ENCODE measurements around the gene NRROS.
"Not testable (repeated sequence)": the region's sequence is repeated elsewhere in the genome, so short reads cannot be mapped to it uniquely, and the experiment has no call there.

NRROS gene

DNA sequence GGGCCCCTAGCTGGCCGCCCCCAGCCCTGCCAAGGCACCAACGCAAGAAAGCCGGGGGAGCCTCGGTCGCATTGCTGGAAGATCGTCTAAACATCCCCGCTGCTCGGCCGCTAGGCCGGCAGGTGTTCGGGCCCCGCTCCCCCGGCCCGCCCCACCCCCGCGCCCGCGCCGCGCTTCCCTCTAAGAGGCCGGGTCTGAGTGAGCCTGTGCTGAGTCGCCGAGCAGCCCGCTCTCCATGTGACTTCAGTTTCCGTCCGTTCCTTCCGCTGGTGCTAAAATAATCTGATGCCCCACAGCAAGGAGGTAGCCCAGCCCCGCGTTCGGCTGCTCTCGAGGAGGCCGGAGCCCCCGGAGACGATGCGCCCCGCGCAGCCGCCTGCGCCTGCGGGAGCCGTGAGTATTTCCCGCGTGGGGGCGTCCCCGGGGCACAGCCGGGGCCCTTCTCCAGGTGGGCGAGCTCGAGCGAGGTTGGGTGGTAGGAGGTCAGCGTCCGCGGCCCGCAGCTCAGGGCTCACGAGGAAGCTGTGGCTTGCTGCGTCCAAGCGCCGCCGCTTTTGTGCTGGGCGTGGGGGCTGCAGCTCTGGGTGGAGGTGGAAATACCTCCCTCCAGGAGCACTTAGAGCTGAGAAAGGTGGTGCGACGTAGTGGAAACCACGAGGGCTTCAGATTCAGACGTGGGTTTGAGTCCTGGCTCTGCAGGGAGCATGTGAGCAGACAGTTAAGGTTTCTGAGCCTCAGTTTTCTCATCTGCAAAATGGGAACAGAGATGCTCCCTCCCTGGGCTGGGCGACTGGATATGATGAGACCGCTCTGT is at the start of gene NRROS:
Gene NRROS (plus strand): TSS at position 212 of the 814 bp plus-strand sequence. CDS start 14,846 bp downstream, outside the sequence.
- peak within 1 kb of the TSS in 1 of 3 experiments; percentile 13 for H3K27ac Mint-ChIP-seq
- TF ChIP-seq CTCF (IDR thresholded peaks at IDR 0.05; ENCODE audit: unreplicated experiment in 3 of 3) = no peak
- H3K27me3 Mint-ChIP-seq (ENCODE audit: low read depth) = peaks cover 36% of the 10 kb centered on the region

DNA sequence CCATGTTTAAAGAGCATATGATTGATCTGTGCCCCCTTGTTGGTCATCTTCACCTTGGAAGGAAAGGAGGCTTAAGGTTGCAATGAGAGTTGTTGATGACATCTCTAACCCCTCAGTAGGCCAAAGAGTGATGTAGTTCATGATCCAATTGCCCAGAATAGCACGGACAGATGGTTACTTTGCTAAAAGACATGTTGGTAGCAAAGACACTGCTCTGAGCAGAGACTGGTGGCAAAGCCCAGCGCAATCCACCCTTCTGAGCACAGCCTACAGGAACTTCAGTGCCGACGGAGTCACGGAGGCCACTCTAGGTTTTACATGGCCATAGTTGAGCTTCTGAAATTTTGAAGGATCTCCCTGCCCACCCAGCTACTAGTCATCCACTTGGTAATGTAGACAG is 49.2 kb upstream of the NRROS start:
- Mint-ChIP-seq H3K4me1 (no peaks in the 10 kb centered on the region), H3K27ac (no peak overlapping the region), H3K36me3 (ENCODE audit: low read depth) (peaks cover 12% of the 10 kb centered on the region), H3K27me3 (ENCODE audit: low read depth) (no peaks in the 10 kb centered on the region), H3K4me3 (no peak overlapping the region), H3K9me3 (no peaks in the 10 kb centered on the region)
- TF ChIP-seq CTCF (IDR thresholded peaks at IDR 0.05; ENCODE audit: unreplicated experiment in 3 of 3) = no peak

More for the DNA sequence above, at the start of gene NRROS:
- H3K9me3 Mint-ChIP-seq = no peaks in the 10 kb centered on the region
- no peaks in the 10 kb centered on the region for H3K4me1 Mint-ChIP-seq
- no peaks in the 10 kb centered on the region for H3K36me3 Mint-ChIP-seq (ENCODE audit: low read depth)
- peak within 1 kb of the TSS; percentile 76 to 82 (median 79) for H3K4me3 Mint-ChIP-seq

DNA sequence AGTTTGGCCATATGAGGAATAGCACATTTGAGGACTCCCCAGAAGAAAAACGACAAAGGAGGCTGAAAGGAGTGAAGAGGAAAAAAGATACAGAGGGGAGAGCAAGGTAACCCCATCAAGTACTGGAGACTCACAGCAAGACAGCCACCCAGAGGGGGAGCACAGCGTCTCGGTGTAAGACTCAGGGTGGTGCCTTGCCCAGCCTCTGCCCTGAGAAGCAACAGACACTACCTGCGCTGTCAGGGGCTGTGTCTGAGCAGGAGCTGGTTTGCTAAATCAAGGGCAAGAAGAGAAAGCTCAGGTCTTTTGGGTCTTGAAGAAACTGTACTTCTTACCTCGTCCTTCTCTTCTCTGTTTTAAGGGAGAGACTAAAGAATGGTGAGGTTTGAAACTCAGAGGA is 43.1 kb upstream of the NRROS start:
- no peaks in the 10 kb centered on the region for H3K27me3 Mint-ChIP-seq (ENCODE audit: low read depth)
- no peaks in the 10 kb centered on the region for H3K4me1 Mint-ChIP-seq
- no peaks in the 10 kb centered on the region for H3K36me3 Mint-ChIP-seq (ENCODE audit: low read depth)

DNA sequence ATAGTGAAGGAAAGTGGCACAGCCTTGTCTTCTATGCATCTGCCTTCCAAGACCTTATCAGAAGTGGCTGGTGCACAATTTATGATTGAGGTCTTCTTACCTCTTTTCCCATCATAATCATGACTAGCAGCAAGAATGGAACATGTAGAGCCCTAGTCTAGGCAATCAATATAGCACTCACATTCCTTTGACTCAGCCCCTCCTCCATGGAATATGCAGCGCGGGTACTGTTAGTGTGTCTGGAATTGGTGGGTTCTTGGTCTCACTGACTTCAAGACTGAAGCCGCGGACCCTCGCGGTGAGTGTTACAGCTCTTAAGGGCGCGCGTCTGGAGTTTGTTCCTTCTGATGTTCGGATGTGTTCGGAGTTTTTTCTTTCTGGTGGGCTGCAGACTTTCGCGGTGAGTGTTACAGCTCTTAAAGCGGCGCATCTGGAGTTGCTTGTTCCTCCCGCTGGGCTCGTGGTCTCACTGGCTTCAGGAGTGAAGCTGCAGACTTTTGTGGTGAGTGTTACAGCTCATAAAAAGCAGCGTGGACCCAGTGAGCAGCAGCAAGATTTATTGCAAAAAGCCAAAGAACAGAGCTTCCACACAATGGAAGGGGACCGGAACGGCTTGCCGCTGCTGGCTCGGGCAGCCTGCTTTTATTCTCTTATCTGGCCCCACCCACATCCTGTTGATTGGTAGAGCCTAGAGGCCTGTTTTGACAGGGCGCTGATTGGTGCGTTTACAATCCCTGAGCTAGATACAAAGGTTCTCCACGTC is 41.3 kb upstream of the NRROS start:
- not testable (repeated sequence) for H3K4me3 Mint-ChIP-seq; H3K27ac Mint-ChIP-seq; H3K36me3 Mint-ChIP-seq (ENCODE audit: low read depth); H3K9me3 Mint-ChIP-seq; H3K4me1 Mint-ChIP-seq; H3K27me3 Mint-ChIP-seq (ENCODE audit: low read depth)

More for the DNA sequence above, 43.1 kb upstream of the NRROS start:
- TF ChIP-seq CTCF (IDR thresholded peaks at IDR 0.05; ENCODE audit: unreplicated experiment in 3 of 3) = no peak
- H3K4me3 Mint-ChIP-seq = no peak overlapping the region
- no peak overlapping the region for H3K27ac Mint-ChIP-seq
- H3K9me3 Mint-ChIP-seq = no peaks in the 10 kb centered on the region

DNA sequence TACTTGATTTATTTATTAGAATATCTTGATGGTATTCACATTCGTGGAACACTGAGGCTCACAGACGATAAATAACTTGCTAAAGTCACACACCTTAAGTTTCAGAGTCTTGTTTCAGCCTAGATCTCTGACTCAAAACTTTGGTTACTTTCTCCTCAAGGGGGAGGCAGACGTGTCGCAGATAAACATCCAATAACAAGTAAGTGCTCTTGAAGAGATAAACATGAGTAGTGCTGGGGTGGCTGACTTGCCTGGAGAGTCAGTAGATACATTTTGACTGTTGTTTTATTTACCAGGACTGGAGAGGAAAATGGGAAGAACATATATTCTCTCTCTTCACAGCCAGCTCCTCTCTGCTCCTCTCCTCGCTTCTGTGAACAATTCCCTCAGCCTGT is 39.8 kb upstream of the NRROS start:
- Mint-ChIP-seq H3K4me3 (no peak overlapping the region), H3K27me3 (ENCODE audit: low read depth) (peaks cover 4% of the 10 kb centered on the region), H3K36me3 (ENCODE audit: low read depth) (no peaks in the 10 kb centered on the region), H3K9me3 (no peaks in the 10 kb centered on the region), H3K27ac (no peak overlapping the region), H3K4me1 (no peaks in the 10 kb centered on the region)
- no peak for TF ChIP-seq CTCF (IDR thresholded peaks at IDR 0.05; ENCODE audit: unreplicated experiment in 3 of 3)

- TF ChIP-seq CTCF (IDR thresholded peaks at IDR 0.05; ENCODE audit: unreplicated experiment in 3 of 3) = no peak
- no peaks in the 10 kb centered on the region for H3K9me3 Mint-ChIP-seq
- no peak overlapping the region for H3K4me3 Mint-ChIP-seq
- H3K36me3 Mint-ChIP-seq (ENCODE audit: low read depth) = no peaks in the 10 kb centered on the region
- H3K27ac Mint-ChIP-seq = no peak overlapping the region
- peaks cover 4% of the 10 kb centered on the region for H3K27me3 Mint-ChIP-seq (ENCODE audit: low read depth)
- H3K4me1 Mint-ChIP-seq = no peaks in the 10 kb centered on the region
These were observed 39.1 kb upstream of the NRROS start for GRCh38 chr3:196600359-196600758.

Data from nephron (organoid).